ENCODE measurements around the gene SCYGR6. TPM values are rescaled to one million over a fixed set of nuclear protein-coding genes. Genes with fewer than 3 reads are reported as not detected.
A peak's percentile ranks its signal among the peaks of the same experiment; 100 is the strongest.

The SCYGR6 gene
- total and polyA plus RNA-seq, 10 donors = not detected

- intact Hi-C loops (cut with DNase I; ENCODE audit: low total_unique reads) = loop anchor here (5.0 to 10.0 kb wide), 4 partner anchors 111 to 643 kb away; partner anchors contain the start of gene AGFG1
- no peak for DNase-seq
- Histone ChIP-seq H3K4me3 (no peak overlapping the region), H3K9me3 (no peaks in the 10 kb centered on the region), H3K36me3 (no peaks in the 10 kb centered on the region), H3K27me3 (replicated peaks in 1 of 7) (no peaks in the 10 kb centered on the region), H3K27ac (no peak overlapping the region), H3K4me1 (peaks cover 0 to 7% (median 0%) of the 10 kb centered on the region in 6 donors)
- no peak for TF ChIP-seq CTCF (IDR thresholded peaks at IDR 0.05 in 8 of 11, conservative IDR thresholded peaks at IDR 0.05 in 3 of 11)
- TF ChIP-seq POLR2AphosphoS5 (IDR thresholded peaks at IDR 0.05) = no peak
- TF ChIP-seq POLR2A (IDR thresholded peaks at IDR 0.05) = no peak
- 90 to 94% (median 91%) methylated on average over 14 to 22 of the region's 22 CpGs for WGBS, 5 donors
Observed at GRCh38 chr2:227767830-227768229, 43.3 kb upstream of the SCYGR6 start.

- TF ChIP-seq POLR2AphosphoS5 (IDR thresholded peaks at IDR 0.05) (peak in 2 of 3 donors; percentile 17 to 47), POLR2A (IDR thresholded peaks at IDR 0.05) (no peak), CTCF (IDR thresholded peaks at IDR 0.05 in 8 of 11, conservative IDR thresholded peaks at IDR 0.05 in 3 of 11) (peak; percentile 72 to 92 (median 86))
- Histone ChIP-seq H3K4me1 (peaks cover 0 to 7% (median 0%) of the 10 kb centered on the region in 6 donors), H3K9me3 (no peaks in the 10 kb centered on the region), H3K27me3 (replicated peaks in 1 of 7) (no peaks in the 10 kb centered on the region), H3K27ac (no peak overlapping the region), H3K36me3 (no peaks in the 10 kb centered on the region), H3K4me3 (no peak overlapping the region)
- intact Hi-C loops (cut with DNase I; ENCODE audit: low total_unique reads) = loop anchor here (5.0 to 10.0 kb wide), 4 partner anchors 109 to 642 kb away; partner anchors contain the start of gene AGFG1
- 26 to 32% (median 28%) methylated on average over 11 of the region's 11 CpGs for WGBS, 5 donors
- peak; percentile 89 for DNase-seq
Observed at GRCh38 chr2:227766373-227766883, 41.9 kb upstream of the SCYGR6 start.

- TF ChIP-seq POLR2A (IDR thresholded peaks at IDR 0.05) (no peak), CTCF (IDR thresholded peaks at IDR 0.05 in 8 of 11, conservative IDR thresholded peaks at IDR 0.05 in 3 of 11) (no peak), POLR2AphosphoS5 (IDR thresholded peaks at IDR 0.05) (no peak)
- no peaks in the 10 kb centered on the region for H3K27me3 ChIP-seq (replicated peaks in 1 of 7)
- DNase-seq = no peak
- WGBS, 5 donors = 46 to 71% (median 66%) methylated on average over 4 of the region's 4 CpGs
- H3K9me3 ChIP-seq = no peaks in the 10 kb centered on the region
- H3K27ac ChIP-seq = no peak overlapping the region
- H3K4me1 ChIP-seq = peaks cover 0 to 7% (median 0%) of the 10 kb centered on the region in 6 donors
- no peak overlapping the region for H3K4me3 ChIP-seq
- no peaks in the 10 kb centered on the region for H3K36me3 ChIP-seq
- intact Hi-C loops (cut with DNase I; ENCODE audit: low total_unique reads) = loop anchor here (5.0 to 10.0 kb wide), 4 partner anchors 109 to 641 kb away; partner anchors contain the start of gene AGFG1
Observed at GRCh38 chr2:227765788-227766372, 41.3 kb upstream of the SCYGR6 start.

- intact Hi-C loops (cut with DNase I; ENCODE audit: low total_unique reads) = loop anchor here (10.0 kb wide), 2 partner anchors 287 to 637 kb away; partner anchors contain the start of gene AGFG1
- Histone ChIP-seq H3K4me1 (peaks cover 0 to 7% (median 0%) of the 10 kb centered on the region in 6 donors), H3K27me3 (replicated peaks in 1 of 7) (no peaks in the 10 kb centered on the region), H3K36me3 (no peaks in the 10 kb centered on the region), H3K4me3 (no peak overlapping the region), H3K9me3 (no peaks in the 10 kb centered on the region), H3K27ac (no peak overlapping the region)
- 79 to 90% (median 84%) methylated on average over 6 of the region's 6 CpGs for WGBS, 5 donors
- no peak for TF ChIP-seq POLR2A (IDR thresholded peaks at IDR 0.05)
- no peak for TF ChIP-seq POLR2AphosphoS5 (IDR thresholded peaks at IDR 0.05)
- no peak for TF ChIP-seq CTCF (IDR thresholded peaks at IDR 0.05 in 8 of 11, conservative IDR thresholded peaks at IDR 0.05 in 3 of 11)
- no peak for DNase-seq
Observed at GRCh38 chr2:227761740-227762476, 37.4 kb upstream of the SCYGR6 start.

All from spleen (tissue), 11 donors.